ENCODE results near the gene KAT6B.

KAT6B gene

DNA sequence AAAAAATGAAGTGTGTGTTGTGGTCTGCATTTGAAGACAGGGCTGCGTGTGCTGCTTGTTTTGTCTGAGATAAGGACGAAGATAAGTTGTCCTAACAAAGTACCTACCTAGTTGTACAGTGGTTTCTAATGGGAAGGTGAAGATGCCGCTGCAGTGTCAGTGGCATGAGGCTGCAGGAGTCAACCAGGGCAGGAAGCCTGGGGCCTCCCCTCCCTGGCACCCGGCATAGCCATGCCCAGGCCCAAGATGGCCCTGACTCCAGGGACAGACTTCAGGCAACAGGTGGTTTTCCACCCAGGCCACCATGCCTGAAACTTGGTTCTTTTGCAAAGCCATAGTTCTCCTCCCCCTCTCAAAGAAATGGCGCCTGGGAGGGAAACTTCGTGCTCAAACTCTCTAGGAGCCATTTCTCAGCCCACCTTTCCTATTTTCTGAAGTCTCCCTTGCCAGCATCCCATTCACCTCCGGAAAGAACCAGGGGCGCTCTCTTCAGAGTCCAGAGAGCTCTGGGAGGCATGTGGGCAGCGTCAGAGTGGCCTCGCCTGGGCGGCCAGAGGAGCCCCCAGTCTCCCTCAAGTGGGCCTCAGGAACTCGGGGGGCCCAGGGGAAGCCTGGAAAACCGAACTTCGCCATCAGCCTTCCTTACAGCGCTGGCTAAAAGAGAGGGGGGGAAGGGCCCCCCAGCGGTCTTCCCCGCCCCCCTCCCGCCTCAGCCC is 2.1 kb upstream of the KAT6B start:
- DNase-seq, result no peak

- no peak for DNase-seq
Observed at GRCh38 chr10:74824900-74825370, 1.5 kb upstream of the KAT6B start.

DNA sequence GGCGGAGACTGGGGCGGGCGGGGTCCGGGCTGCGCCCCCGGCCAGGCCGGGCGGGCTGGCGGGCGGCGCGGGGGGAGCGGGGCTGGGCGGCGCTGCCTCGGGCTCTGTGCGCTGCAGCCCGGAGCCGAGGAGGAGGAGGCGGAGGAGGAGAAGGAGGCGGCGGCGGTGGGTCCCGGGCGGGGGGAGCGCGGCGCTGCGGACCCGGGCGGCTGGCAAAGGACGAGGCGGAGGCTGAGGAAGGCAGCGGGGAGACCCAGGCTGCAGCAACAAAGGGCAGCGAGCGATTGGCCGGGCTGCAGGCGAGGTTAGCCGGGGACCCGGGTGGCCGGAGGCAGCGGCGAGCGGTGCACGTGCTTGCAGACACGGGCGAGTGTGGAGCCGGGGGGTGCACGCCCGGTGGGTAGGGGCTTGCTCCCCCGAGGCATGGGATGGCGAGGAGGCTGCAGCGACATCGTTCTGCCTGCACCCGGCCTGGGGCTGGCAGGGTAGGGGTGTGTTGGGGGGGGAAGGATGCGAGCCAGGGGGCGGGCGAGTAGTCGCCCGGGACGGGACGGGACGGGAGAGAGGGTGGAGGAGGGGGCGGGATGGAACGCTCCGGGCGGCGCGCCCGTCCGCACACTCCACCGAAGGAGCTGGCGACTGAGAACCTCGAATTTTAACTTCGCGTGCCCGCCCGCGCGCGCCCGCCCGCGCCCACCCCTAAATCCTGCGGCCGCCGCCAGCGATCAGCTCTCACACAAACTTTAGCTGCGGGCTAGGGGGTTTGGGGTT is 844 bp upstream of the KAT6B start:
- DNase-seq, result no peak

GRCh38 chr10:74827045-74827441 is 643 bp downstream of the KAT6B start:
- DNase-seq, result no peak

GRCh38 chr10:74827694-74828093 is 1.3 kb downstream of the KAT6B start:
- DNase-seq, result no peak

- DNase-seq, result no peak
Observed at GRCh38 chr10:74828946-74829345, 2.5 kb downstream of the KAT6B start.

GRCh38 chr10:74831518-74832120 is 5.2 kb downstream of the KAT6B start:
- no peak for DNase-seq

DNA sequence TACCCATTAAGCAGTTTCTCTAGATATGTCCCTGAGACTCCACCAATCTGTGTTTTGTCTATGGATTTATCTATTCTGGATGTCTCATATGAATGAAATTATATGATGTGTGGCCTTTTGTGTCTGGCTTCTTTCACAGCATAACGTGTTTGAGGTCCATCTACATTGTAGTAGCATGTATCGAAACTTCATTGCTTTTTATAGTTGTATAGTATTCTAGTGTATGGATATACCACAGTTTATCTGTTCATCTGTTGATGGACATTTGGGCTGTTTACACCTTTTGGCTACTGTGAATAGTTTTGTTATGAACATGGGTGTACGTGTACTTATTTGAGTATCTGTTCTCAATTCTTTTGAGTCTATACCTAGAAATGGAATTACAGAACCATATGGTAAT is 9.6 kb downstream of the KAT6B start:
- DNase-seq, result no peak

GRCh38 chr10:74836877-74837276 is 10.5 kb downstream of the KAT6B start:
- no peak for DNase-seq

DNA sequence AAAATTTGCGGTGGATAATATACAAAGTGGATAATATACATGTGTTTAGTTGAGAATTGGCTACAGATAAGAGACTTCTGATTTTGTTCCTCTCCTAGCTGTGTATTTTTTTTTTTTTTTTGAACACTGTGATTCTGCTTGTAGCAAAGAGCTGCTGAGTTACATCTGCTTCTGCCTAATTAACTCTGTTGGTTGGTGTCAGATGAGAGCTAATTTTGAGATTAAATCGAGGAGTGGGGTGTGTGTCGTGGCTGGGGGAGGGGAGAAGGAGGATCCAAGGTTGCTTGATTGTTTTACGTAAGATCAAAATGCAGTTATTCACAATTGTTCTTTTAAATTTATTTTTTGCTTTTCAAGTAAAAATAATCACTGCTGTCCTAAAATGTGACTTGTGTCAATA is 11.3 kb downstream of the KAT6B start:
- no peak for DNase-seq

DNA sequence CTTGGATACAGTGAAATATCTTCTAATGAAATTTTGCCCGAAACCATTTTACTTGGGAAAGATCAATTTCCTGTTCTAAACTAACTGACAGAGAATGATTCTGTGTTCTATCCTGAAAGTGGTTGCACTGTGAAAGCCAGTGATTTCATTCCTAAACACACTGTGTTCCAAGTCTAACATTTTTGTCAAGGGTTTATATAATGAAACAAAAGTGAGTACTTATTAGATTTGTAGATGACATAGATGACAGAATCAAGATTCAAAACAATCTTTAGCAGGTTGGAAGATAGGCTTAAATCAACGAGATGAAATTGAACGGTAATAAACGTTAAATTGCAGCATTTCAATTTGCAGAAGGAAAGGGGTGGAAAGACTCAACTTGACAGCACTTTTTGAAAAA is 13.3 kb downstream of the KAT6B start:
- no peak for DNase-seq

GRCh38 chr10:74841265-74841973 is 15.0 kb downstream of the KAT6B start:
- no peak for DNase-seq

- no peak for DNase-seq
Observed at GRCh38 chr10:74842301-74842954, 16.0 kb downstream of the KAT6B start.

- DNase-seq, result no peak
Observed at GRCh38 chr10:74846958-74847357, 20.6 kb downstream of the KAT6B start.

DNA sequence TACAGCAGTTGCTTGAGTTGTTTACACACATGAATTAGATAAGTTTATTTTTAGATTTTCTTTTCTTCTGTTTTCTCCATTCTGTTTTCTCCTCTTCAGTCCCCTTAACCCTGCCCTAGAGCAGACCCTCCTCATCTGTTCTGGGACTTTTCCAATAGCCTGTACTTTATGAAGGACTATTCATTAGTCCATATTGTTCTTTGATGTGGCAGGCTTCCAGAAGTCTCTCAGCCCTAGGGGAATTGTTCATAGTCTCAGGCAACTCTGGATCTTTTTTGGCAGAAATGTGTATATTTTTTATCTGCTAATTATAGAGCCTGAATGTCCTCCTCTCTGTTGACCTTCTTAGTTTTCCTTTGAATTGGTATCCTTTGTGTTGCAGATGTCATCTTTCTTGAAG is 25.4 kb downstream of the KAT6B start:
- no peak for DNase-seq

DNA sequence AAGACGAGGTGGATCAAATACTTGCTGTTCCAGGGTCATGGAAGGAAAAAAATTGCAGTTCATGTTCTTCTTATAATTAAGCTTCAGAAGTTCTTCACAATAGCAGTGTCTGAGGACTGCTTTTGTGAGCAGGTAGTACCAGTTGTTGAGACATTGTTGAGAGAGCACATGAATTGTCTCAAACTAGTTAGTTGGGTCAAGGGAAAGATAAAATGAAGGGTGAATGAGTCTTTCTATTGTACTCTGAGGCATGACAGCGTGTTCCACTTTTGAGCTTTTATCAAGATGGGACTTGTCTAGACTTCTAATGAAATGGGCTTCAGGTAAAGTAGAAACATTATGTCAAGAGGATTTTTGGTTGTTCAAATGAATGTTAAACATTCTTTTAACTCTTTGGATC is 26.0 kb downstream of the KAT6B start:
- DNase-seq, result no peak

DNA sequence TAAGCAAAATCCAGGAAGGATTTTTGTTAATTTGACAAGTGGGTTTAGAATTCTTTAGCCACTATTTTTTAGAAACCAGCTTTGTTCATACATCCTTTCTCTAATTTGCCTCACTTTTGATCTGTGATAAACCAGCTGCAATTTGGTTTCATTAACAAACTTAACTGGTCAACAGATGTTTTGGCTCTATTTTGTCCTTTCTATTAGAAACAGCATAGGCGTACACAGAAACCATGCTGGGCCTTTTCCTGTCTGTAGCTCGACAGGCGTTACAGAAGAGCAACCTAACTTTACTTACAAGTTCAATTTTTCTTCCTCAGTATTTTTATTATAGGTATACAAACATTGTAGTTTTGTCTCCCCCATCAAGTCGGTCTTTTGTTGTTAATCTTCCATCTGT is 28.2 kb downstream of the KAT6B start:
- no peak for DNase-seq

DNA sequence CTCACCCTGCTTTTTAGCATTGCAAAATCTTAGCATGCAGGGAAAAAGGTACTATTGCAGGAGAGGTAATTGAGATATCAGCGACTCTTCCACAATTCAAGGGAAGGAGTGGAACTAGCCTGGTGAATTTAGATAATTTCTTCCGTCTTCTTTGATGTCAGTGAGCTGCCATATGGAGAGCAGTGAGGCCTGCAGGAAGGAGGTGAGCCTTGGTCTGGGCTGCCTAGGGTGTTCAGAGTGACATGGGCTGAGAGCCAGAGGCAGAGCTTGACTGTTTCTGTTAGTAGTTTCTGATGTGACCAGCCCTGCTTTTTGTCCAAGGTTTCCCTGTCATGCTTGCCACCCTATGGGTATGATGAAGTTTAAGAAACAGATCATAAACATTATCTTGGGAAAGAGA is 28.6 kb downstream of the KAT6B start:
- no peak for DNase-seq

DNA sequence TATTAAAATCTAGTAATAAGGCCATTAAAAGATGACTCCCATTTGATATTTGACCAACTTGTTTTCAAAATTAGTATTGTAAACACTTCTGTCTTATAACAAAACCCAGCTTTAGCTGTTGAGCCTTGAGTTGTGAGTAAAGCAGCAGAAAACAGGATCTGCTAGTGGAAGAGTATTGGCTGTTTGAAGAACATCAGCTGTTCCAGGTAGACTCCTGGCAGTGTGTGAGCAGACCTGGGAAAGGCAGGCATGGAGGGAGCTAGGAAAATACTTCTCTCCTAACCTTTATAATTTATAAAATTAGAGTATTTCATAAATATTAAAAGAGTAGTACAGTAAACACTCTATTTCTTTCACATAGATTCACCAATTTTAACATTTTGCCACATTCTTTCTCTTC is 29.0 kb downstream of the KAT6B start:
- DNase-seq, result no peak

DNA sequence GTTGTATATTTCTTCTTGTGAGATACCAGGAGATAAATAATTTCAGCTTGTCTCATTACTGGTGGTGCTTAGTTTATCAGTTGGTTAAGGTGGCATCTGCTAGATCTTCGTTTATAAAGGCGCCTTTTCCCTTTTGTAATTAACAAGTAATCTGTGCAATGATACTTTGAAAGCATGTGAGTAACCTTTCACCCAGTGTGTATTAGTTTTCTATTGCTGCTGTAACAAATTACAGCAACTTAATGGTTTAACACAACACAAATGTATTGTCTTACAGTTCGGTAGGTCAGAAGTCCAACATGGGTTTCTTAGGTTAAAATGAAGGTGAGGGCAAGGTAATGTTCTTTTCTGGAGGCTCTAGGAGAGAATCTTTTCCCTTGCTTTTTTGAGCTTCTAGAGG is 30.5 kb downstream of the KAT6B start:
- DNase-seq, result no peak

- DNase-seq, result no peak
Observed at GRCh38 chr10:74857586-74857985, 31.2 kb downstream of the KAT6B start.

DNA sequence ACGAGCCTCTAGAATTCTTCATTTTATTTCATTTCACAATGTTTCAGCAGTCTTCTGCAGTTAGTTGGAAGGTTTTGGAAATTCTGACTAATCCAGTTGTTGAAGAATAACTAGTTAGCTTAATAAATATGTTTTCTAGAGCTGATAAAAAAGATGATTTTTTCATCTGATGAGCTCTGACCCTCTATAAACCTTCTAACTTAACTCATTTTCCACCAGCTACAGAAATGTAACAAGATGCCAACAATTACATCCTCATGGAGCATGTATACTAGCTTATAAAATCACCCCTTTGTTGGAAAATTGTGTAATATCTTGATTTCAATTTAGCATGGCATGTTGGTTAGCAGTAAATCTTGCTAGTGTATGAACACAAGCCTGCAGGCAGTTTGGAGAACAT is 33.1 kb downstream of the KAT6B start:
- DNase-seq, result no peak

DNA sequence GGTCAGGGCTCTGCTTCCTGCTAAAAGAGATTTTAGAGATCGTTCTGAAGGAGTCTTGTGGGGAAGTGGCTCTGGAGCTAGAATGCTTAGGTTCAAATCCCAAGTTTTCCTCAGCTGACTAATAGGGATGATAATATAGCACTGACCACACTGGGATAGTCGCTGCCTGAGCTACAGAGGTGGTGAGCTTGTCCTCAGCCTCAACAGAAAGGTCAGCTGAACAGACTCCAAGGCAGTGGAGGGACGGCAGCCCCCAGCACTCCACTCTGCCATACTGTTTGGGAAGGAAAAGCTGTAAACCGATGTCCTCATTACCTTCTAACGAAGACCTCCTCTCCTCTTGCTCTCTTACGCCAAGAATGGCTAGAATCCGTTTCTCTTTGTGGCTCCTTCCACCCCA is 36.2 kb downstream of the KAT6B start:
- no peak for DNase-seq

All from NCI-H2029 treated with DMSO at 0.1 percent for 48 hours (cell line).